Fibroblast of mammary gland (primary cell): ENCODE measurements around the gene ABCB8.
"Not testable (repeated sequence)": the region's sequence is repeated elsewhere in the genome, so short reads cannot be mapped to it uniquely, and the experiment has no call there.

ENCODE experiments used
- DNase-seq: peaks from one replicate; pipeline ENCODE4 v3.0.0-alpha.2; 2010; ENCODE audit warnings: low read depth
- H3K4me3 ChIP-seq: 2 replicates; pipeline ENCODE4 v1.5.1; 2011; ENCODE audit warnings: low read depth, mild to moderate bottlenecking, low read length, moderate library complexity; ENCODE audit not compliant: control insufficient read depth
- TF ChIP-seq, protein P1 (sequence below): conservative IDR thresholded peaks from 2 replicates; pipeline ENCODE4 v1.5.1; 2011; ENCODE audit warnings: low read depth, low read length, inconsistent platforms; ENCODE audit not compliant: control insufficient read depth, insufficient read depth

ABCB8 gene

DNA sequence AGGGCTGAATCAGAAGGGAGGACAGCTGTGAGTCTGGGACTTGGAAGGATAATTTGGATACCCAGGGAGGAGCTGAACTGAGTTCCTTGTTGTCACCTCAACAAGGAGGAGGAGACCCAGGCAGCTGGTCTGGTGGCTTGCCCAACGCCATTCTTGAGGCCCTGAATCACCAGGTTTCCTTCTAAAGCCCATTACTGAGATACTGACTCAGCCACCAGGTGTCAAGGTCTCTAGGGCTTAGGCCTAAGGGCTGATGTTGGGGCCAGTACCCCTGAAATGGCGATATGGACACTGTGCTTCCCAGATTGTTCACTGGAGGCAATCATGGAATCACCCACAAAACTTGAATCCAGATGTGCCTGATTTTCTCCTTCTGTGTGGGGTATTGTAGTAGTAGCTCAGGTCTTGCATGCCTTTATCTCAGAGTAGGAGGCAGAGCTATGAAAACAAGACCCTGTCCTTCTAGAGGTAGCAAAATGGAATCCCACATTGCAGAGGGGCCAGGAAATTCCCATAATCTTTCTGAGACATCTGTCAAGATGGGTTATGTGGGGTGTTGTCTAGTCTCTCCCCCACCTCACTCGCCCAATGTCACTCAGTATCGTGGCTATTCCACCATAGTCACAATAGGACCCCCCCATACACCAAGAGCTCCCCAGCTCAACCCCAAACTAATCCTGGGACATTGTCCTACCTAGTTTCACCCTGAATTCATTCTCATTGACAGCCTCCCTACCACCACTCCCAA is 2.2 kb upstream of the ABCB8 start:
- DNase-seq, result peak; percentile 52
- TF ChIP-seq, protein P1, sequence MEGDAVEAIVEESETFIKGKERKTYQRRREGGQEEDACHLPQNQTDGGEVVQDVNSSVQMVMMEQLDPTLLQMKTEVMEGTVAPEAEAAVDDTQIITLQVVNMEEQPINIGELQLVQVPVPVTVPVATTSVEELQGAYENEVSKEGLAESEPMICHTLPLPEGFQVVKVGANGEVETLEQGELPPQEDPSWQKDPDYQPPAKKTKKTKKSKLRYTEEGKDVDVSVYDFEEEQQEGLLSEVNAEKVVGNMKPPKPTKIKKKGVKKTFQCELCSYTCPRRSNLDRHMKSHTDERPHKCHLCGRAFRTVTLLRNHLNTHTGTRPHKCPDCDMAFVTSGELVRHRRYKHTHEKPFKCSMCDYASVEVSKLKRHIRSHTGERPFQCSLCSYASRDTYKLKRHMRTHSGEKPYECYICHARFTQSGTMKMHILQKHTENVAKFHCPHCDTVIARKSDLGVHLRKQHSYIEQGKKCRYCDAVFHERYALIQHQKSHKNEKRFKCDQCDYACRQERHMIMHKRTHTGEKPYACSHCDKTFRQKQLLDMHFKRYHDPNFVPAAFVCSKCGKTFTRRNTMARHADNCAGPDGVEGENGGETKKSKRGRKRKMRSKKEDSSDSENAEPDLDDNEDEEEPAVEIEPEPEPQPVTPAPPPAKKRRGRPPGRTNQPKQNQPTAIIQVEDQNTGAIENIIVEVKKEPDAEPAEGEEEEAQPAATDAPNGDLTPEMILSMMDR, result no peak
- no peak overlapping the region for H3K4me3 ChIP-seq

DNA sequence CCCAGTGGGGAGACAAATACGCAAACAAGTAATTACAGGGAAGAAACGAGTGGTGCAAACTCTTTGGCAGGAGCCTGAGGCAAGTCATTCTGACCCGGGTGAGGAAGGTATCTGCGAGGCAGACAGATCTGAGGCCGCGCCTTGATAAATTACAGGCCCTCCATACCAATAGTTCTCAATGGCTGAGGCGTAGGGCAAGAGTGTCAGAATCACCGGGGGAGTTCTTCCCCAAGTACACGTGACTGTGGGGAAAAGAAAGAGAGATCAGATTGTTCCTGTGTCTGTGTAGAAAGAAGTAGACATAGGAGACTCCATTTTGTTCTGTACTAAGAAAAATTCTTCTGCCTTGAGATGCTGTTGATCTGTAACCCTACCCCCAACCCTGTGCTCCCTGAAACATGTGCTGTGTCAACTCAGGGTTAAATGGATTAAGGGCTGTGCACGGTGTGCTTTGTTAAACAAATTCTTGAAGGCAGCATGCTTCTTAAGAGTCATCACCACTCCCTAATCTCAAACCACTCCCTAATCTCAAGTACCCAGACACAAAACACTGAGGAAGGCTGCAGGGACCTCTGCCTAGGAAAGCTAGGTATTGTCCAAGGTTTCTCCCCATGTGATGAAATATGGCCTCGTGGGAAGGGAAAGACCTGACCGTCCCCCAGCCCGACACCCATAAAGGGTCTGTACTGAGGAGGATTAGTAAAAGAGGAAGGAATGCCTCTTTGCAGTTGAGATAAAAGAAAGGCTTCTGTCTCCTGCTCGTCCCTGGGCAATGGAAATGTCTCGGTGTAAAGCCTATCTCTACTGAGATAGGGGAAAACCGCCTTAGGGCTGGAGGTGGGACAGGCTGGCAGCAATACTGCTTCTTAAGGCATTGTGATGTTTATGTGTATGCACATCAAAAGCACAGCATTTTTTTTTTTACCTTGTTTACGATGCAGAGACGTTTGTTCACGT is 1.2 kb upstream of the ABCB8 start:
- not testable (repeated sequence) for DNase-seq, H3K4me3 ChIP-seq

DNA sequence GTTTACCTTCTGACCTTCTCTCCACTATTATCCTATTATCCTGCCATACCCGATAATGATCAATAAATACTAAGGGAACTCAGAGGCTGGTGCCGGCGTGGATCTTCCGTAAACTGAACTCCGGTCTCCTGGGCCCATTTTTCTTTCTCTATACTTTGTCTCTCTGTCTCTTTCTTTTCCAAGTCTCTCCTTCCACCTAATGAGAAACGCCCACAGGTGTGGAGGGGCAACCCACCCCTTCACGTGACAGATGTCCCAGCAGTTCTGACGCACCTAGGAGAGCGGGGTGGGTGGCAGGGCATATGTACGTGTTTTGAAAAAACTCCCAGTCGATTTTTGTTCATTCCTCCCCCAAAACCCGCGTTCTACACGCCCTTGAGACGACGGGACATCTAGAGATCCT is 521 bp upstream of the ABCB8 start:
- H3K4me3 ChIP-seq, result peak overlapping the region; percentile 87
- DNase-seq, result not testable (repeated sequence)

DNA sequence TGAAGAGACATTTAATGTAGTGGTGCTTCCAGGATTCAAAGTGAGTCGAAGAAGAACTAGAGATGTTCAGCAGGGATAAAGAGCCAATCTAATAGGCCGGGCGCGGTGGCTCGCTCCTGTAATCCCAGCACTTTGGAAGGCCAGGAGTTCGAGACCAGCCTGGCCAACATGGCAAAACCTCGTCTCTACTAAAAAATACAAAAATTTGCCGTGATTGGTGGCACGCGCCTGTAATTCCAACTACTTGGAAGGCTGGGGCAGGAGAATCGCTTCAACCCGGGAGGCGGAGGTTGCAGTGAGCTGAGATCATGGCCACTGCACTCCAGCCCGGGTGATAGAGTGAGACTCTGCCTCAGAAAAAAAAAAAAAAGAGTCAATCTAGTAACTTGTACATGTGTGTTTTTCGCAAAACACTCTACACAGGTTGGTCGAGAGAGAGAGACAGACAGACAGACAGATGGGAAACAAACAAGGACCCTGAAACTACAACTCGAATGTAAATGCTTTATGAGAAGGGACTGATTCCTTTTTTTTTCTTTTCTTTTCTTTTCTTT is 775 bp downstream of the ABCB8 start:
- peak overlapping the region; percentile 87 for H3K4me3 ChIP-seq
- no peak for DNase-seq
- TF ChIP-seq, protein P1, result no peak

DNA sequence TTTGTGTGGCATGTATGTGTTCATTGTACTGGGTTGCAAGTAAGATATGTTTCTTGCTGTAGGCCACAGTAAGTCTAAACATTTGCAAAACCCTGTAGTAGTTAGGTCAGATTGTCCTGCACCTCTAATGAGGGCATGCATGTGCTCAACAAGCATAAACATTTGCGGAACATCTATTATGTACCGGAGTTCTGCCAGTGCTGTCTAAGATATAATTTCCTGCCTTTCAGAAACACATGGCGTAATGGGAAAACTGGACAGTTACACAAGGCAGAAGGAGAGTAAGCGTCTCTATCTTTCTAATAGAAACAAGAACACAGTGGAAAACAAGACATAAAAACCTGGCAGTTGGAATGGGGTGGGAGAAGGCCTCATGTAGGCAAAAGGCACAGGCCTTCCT is 2.8 kb downstream of the ABCB8 start:
- no peak overlapping the region for H3K4me3 ChIP-seq
- TF ChIP-seq, protein P1, result no peak
- no peak for DNase-seq

DNA sequence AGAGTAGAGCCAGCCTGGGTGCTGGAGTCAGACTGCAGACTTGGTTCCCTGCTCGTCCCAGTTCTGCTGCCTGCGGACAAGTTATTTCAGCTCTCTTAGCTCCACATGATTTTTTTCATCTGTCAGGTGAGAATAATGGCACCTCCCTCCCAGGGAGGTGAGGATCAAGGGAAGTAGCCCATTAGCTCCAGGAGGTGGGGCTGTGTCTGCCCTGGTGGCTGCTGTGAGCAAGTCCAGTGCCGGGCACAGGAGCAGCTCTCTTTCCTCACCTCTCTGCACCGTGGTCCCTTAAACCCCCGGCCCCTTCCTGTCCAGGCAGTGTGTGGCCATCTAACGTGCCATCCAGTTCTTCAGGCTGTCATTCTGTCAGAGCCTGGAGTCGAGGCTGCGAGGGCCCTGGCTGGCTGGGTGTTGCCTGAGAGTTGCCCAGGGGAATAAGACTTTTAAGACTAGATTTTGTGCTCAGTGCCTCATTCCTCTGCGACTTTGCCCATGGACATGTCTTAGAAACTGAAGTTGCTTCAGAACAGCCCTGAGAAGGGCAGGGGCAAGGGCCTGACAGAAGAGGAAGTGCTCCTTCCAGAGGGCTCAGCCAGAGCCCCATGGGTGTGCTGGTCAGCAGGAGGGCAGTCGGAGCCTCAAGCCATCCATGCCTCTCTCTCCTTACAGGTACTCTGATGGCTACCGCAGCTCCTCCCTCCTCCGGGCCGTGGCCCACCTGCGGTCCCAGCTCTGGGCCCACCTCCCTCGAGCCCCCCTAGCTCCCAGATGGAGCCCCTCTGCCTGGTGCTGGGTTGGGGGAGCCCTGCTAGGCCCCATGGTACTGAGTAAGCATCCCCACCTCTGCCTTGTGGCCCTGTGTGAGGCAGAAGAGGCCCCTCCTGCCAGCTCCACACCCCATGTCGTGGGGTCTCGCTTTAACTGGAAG is 5.0 kb downstream of the ABCB8 start:
- H3K4me3 ChIP-seq, result no peak overlapping the region

DNA sequence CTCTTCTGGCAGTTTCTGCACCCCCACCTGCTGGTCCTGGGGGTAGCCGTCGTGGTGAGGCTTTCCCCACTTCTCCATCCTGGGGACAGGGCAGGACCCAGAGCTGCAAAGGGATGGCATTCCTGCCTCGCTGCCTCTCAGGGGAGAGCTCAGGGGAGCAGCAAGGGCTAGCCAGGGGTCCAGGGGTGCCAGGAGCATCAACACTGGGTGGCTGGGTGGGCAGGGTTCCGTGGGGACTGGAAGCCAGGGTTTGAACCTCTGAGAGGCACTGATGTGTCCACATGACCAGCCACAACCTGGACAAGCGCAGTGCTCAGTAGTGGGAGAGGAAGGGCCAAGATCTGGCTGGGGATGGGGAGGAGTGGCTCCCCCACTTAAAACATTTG is 5.6 kb downstream of the ABCB8 start:
- TF ChIP-seq, protein P1, result no peak
- DNase-seq, result no peak
- no peak overlapping the region for H3K4me3 ChIP-seq

More for the DNA sequence above, 5.0 kb downstream of the ABCB8 start:
- TF ChIP-seq, protein P1, result no peak
- DNase-seq, result no peak
